Left lung (tissue), 10 donors: ENCODE results near the gene PCNX3. TPM values are rescaled to one million over a fixed set of nuclear protein-coding genes. Genes with fewer than 3 reads are reported as not detected.
A peak's percentile ranks its signal among the peaks of the same experiment; 100 is the strongest.

Experiments
- ATAC-seq: fragments of 200-7000 bp; cut with Tn5 transposase; one replicate; pipeline ENCODE4 v1.9.1; 2020; ENCODE audit warnings: moderate library complexity
- DNase-seq, 4 donors: peaks; one replicate each; pipeline ENCODE4 v3.0.0-alpha.2; 2013 to 2020
- H3K27ac ChIP-seq, 2 donors: fragments of 200-600 bp; sonication (generic) in 1 of 2; one replicate each; pipeline versions ENCODE4 v1.5.0 to v1.8.0; 2020 to 2021
- H3K27me3 ChIP-seq, 2 donors: fragments of 200-600 bp; sonication (generic) in 1 of 2; one replicate each; pipeline versions ENCODE4 v1.5.0 to v1.8.0; 2020 to 2021
- H3K36me3 ChIP-seq, 2 donors: fragments of 200-600 bp; sonication (generic) in 1 of 2; one replicate each; pipeline versions ENCODE4 v1.5.0 to v1.8.0; 2020 to 2021
- H3K4me1 ChIP-seq, 2 donors: fragments of 200-600 bp; one replicate each; pipeline ENCODE4 v1.8.0; 2021
- H3K4me3 ChIP-seq, 2 donors: fragments of 200-600 bp; sonication (generic) in 1 of 2; one replicate each; pipeline versions ENCODE4 v1.5.0 to v1.8.0; 2020 to 2021; ENCODE audit warnings: mild to moderate bottlenecking in 1 of 2
- H3K9me3 ChIP-seq, 2 donors: fragments of 200-600 bp; sonication (generic) in 1 of 2; one replicate each; pipeline versions ENCODE4 v1.5.0 to v1.8.0; 2020 to 2021
- intact Hi-C, 2 donors: fragments of 100-400 bp; cut with DNase I; formaldehyde crosslinking; loops; one replicate each; pipeline versions ENCODE4 v1.11.2 to v1.14.2; 2022
- polyA plus RNA-seq, 6 donors: library from polyadenylated mRNA; unstranded; fragments of 120-200 nt; gene quantifications; one replicate each; pipeline ENCODE4 v1.2.1, GENCODE V29; 2013; ENCODE audit not compliant: insufficient read length in 6 of 6
- total RNA-seq, 2 donors: library from RNA; stranded (reverse); fragmentation: NEBNext Ultra II Directional; extraction: Animal tissue kit (Norgen Biotek cat#: 25700); gene quantifications; one replicate each; pipeline ENCODE4 v1.2.1, GENCODE V29; 2021
- TF ChIP-seq, protein P1 (sequence below), 2 donors: fragments of 200-600 bp; sonication (generic) in 1 of 2; IDR thresholded peaks; one replicate each; pipeline versions ENCODE4 v1.5.0 to v1.8.0; 2021; ENCODE audit warnings: antibody characterized with exemption in 2 of 2
- donor health status: DM: no; HTN: yes; CAD: no.
- donor health status: DM: no; HTN: no; CAD: no.

Gene PCNX3
- total and polyA plus RNA-seq, 8 donors: 19.9 to 44.5 (median 26.2) TPM

DNA sequence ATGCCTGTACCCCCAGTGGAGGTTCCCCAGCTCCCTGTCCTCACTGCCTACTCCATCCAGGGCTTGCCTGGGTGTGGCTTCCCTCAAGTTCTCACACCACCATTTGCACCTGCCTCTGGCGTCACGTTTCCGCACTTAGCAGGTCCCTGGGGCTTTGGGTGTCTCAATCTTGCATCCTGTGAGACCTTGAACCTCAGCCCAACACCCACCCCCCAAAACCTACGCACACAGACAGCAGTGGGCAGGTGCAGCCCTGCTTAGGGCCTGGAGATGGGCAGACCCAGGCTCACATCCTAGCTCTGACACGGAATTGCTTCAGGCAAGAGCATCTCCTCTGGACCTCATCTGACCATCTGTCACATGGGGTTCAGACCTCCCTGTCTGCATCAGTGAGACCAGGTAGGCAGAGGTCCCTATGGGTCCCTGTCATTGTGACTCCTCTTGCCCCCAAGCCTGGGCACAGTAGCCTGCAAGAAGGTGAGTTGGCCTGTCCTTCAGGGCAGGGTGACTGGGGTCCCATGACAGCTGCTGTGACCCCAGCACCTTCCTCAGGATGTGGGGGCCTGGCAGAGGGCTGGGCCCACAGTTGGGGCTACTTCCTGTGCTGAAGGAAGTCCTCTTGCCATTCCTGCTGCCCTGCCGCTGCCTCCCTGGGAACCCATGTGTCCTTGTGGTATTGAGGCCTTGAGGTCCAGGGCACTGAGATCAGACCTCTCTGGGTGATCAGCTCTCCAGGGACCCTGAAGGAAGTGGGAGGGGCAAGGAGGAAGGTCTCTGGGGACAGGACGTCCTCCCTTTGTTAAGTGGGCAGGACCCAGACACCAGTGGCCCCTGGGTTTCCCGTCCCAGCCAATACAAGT lies 24.3 kb downstream of the PCNX3 start:
- Histone ChIP-seq H3K4me3 (peak overlapping the region in 1 of 2 donors; percentile 74), H3K27me3 (no peaks in the 10 kb centered on the region), H3K27ac (peak overlapping the region; percentile 84 to 92), H3K36me3 (peaks cover 0 to 56% of the 10 kb centered on the region in 2 donors), H3K9me3 (no peaks in the 10 kb centered on the region), H3K4me1 (peaks cover 11 to 62% of the 10 kb centered on the region in 2 donors)
- intact Hi-C loops: no loop called here
- TF ChIP-seq, protein P1, sequence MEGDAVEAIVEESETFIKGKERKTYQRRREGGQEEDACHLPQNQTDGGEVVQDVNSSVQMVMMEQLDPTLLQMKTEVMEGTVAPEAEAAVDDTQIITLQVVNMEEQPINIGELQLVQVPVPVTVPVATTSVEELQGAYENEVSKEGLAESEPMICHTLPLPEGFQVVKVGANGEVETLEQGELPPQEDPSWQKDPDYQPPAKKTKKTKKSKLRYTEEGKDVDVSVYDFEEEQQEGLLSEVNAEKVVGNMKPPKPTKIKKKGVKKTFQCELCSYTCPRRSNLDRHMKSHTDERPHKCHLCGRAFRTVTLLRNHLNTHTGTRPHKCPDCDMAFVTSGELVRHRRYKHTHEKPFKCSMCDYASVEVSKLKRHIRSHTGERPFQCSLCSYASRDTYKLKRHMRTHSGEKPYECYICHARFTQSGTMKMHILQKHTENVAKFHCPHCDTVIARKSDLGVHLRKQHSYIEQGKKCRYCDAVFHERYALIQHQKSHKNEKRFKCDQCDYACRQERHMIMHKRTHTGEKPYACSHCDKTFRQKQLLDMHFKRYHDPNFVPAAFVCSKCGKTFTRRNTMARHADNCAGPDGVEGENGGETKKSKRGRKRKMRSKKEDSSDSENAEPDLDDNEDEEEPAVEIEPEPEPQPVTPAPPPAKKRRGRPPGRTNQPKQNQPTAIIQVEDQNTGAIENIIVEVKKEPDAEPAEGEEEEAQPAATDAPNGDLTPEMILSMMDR (IDR thresholded peaks at IDR 0.05): no peak
- ATAC-seq (no peak), DNase-seq (peak in 1 of 4 donors; percentile 84)

DNA sequence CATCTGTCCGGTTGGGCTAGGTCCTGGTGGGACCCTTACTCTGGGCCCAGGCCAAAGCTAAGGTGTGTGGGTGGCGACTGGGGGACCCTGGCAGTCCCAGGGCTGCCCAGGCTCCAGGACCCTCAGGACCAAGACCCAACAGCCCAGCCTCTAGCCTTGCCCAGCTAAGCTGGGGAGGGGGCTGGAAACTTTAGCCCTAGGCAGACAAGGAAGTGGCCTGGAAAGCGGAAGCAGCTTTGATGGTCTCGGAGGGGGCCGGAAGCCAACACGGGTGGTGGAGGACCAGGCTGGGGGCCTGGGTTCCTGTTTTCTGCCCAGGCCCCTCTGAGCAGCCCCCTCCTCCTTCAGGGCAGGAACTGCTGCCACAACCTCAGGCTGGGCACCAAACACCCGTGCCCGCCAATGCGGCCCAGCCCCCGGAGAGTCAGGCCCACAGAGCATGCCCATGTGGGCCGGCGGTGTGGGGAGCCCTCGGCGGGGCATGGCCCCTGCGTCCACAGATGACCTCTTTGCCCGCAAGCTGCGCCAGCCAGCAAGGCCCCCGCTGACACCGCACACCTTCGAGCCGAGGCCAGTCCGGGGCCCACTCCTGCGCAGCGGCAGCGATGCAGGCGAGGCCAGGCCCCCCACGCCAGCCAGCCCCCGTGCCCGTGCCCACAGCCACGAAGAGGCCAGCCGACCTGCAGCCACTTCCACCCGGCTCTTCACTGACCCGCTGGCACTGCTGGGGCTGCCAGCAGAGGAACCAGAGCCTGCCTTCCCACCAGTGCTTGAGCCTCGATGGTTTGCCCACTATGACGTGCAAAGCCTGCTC lies 25.1 kb downstream of the PCNX3 start:
- intact Hi-C loops: no loop called here
- peak in 3 of 4 donors; percentile 36 to 92 (median 79) for DNase-seq
- Histone ChIP-seq H3K4me1 (peaks cover 11 to 62% of the 10 kb centered on the region in 2 donors), H3K9me3 (no peaks in the 10 kb centered on the region), H3K27ac (peak overlapping the region; percentile 84 to 92), H3K4me3 (peak overlapping the region; percentile 7 to 74), H3K27me3 (no peaks in the 10 kb centered on the region), H3K36me3 (peaks cover 0 to 56% of the 10 kb centered on the region in 2 donors)
- TF ChIP-seq, protein P1 (IDR thresholded peaks at IDR 0.05): no peak
- peak; percentile 13 for ATAC-seq

DNA sequence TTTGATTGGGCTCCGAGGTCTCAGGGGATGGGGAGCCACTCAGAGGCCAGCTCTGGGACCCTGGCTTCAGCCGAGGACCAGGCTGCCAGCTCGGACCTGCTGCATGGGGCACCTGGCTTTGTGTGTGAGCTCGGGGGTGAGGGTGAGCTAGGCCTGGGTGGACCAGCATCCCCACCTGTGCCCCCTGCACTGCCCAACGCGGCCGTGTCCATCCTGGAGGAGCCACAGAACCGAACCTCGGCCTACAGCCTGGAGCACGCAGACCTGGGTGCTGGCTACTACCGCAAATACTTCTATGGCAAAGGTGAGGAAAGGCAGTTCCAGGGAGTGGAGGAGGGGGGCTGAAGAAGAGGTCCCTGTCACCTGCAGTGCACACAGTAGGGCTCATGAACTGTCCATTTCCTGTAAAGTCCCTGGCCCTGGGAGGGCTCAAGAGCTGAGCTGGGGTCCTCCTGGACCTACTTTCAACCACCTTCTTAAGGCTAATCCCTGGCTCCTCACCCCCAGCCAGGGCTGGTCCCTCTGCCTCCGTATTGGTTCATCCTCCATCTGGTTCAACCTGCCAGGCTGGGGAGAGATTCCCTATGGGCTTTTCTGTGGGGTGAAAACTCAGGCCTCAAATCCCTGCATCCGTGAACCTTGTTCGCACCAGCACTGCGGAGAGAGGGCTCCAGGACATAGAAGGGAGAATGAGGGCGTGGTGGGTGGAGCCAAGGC lies 25.9 kb downstream of the PCNX3 start:
- Histone ChIP-seq H3K9me3 (no peaks in the 10 kb centered on the region), H3K27ac (peak overlapping the region; percentile 84 to 92), H3K4me1 (peaks cover 11 to 62% of the 10 kb centered on the region in 2 donors), H3K36me3 (peaks cover 0 to 56% of the 10 kb centered on the region in 2 donors), H3K27me3 (no peaks in the 10 kb centered on the region), H3K4me3 (peak overlapping the region; percentile 7 to 74)
- ATAC-seq (no peak), DNase-seq (no peak)
- TF ChIP-seq, protein P1 (IDR thresholded peaks at IDR 0.05): no peak
- intact Hi-C loops: no loop called here

DNA sequence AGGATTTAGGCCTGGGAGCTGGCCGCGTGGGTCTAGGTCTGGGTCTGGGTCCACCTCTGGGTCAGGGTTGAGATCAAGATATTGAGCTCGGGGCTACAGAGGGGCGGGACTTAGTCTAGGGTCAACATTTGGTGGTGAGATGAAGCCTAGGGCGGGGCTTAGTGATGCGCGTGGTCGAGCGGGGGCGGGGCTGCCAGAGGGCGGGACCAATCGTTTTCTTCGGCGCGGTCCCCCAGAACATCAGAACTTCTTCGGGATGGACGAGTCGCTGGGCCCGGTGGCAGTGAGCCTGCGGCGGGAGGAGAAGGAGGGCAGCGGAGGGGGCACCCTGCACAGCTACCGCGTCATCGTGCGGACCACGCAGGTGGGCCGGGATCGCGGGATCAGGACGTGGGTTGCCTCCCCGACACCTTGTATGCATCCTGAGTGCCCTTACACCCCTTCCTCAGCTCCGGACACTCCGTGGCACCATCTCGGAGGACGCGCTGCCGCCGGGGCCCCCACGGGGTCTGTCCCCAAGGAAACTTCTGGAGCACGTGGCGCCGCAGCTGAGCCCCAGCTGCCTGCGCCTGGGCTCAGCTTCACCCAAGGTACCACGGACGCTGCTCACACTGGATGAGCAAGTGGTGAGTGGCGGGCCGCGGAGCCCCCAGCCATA lies 26.6 kb downstream of the PCNX3 start:
- H3K4me3 ChIP-seq: peak overlapping the region in 1 of 2 donors; percentile 74
- TF ChIP-seq, protein P1 (IDR thresholded peaks at IDR 0.05): no peak
- no peaks in the 10 kb centered on the region for H3K9me3 ChIP-seq
- H3K36me3 ChIP-seq: peaks cover 0 to 56% of the 10 kb centered on the region in 2 donors
- intact Hi-C loops: no loop called here
- H3K4me1 ChIP-seq: peaks cover 11 to 57% of the 10 kb centered on the region in 2 donors
- peak overlapping the region; percentile 84 to 92 for H3K27ac ChIP-seq
- no peaks in the 10 kb centered on the region for H3K27me3 ChIP-seq
- DNase-seq: peak in 1 of 4 donors; percentile 79
- no peak for ATAC-seq
